HG02610 (cell line): ENCODE measurements around the gene OPA1.

Experiments
- ATAC-seq: cut with Tn5 transposase; IDR thresholded peaks from one replicate; pipeline ENCODE4 v1.9.1; 2021; ENCODE audit warnings: mild to moderate bottlenecking, moderate library complexity; ENCODE audit not compliant: unreplicated experiment

The OPA1 gene

GRCh38 chr3:193734737-193735366, 141.8 kb downstream of the OPA1 start:
- no peak for ATAC-seq

- no peak for ATAC-seq
These were observed 142.8 kb downstream of the OPA1 start for GRCh38 chr3:193735850-193736249.

GRCh38 chr3:193736616-193737015, 143.6 kb downstream of the OPA1 start:
- no peak for ATAC-seq

DNA sequence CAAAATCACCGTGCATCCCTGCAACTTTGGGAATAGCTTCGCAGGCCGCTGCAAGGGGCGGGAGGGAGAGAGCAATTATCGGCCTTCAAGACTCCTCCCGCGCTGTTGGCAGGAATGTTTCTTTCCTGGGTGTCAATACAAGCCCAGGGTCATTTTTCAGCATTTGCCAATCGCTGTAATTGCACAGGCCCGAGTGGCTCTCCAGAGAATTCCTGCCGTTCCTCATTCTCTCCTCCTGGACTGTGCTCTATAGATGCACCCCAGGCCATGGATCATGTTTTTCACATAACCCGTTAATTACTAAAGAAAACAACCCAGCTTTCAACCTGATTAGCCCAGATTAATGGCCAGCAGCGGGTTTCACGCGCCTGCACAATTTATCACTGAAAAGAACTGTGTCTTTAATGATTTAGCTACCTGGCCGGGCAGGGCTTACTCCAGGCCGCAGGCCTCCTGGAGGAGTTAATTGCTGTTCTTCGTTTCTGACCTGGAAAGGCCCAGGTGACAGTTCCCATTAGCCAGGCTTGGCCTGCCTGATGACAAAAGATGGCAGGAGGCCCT, 144.3 kb downstream of the OPA1 start:
- ATAC-seq = no peak

GRCh38 chr3:193742628-193743027, 149.6 kb downstream of the OPA1 start:
- peak; percentile 80 for ATAC-seq

- peak; percentile 65 for ATAC-seq
These were observed 150.7 kb downstream of the OPA1 start for GRCh38 chr3:193743702-193744047.

- no peak for ATAC-seq
These were observed 151.2 kb downstream of the OPA1 start for GRCh38 chr3:193744048-193744821.

DNA sequence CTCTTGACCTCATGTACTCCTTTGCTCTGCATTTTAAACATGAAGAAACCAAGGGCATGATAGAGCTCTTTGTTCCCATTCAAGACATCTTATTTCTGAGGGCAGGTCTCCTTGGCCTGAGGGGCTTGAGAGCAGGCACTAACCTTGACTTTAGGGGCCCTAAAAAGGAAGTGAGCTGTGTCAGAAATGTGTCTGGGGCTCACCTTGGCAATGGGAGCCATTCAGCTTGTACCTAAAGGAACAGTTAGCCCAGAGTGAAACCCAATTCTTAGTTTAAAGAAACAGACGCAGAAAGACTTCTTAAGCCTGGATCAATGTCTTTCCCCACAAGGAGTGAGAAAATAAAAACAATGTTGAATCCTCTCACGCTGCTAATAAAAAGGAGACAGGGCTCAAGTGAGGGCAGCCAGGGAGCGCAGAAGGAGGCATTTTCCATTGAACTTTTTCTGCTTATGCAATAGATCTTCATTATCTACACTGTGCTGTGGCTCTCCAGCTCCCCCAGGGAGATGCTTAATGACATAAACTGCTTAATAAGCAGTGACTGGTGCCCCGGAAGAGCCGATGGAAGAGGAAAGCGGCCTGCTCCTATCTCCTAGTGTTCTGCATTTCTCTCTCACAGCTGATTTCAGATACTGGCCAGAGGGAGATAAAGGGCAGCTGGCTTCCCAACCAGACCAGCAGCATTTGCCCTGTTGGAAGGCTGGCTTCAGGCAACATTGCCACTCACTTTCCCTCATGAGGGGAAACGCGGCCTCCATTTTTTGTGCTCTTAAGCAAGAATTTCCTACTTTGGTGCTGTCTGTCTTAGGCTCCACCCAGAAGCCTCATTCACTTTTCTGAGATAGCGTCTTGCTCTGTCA, 152.0 kb downstream of the OPA1 start:
- ATAC-seq = no peak

DNA sequence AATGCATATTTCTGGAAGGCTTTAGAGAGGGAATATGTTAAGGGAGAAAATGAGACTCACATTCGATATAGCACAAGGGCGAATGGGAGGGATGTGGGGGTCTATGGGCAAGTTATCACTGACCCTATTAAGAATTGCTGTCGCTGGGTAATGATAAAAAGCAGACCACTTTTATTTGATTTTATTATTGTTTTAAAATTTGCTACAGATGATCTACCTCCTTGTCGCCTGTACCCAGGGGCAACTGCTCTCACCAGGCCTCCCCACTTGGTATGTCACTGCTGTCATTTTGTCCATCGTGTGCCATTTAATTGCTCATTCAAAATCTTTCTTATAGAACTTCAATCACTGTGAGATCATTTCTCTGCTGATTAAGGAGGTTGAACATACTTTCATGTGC, 153.8 kb downstream of the OPA1 start:
- no peak for ATAC-seq
